H1 (cell line): ENCODE data around the gene ARHGAP4. TPM values are rescaled to one million over a fixed set of nuclear protein-coding genes. Genes with fewer than 3 reads are reported as not detected.

ENCODE experiments used
- CTCF ChIA-PET: fragments of 300-600 bp; sonication (Branson Sonifier 250); formaldehyde crosslinking; loops from one replicate; lab custom pipeline; 2021; ENCODE audit not compliant: partially characterized antibody; lab: Charles Lee
- POLR2A ChIA-PET: fragments of 300-600 bp; sonication (Branson Sonifier 250); formaldehyde crosslinking; loops from one replicate; lab custom pipeline; 2021; ENCODE audit warnings: inconsistent platforms; ENCODE audit not compliant: partially characterized antibody; lab: Charles Lee
- DNase-seq, 2 experiments: peaks; one replicate each; pipeline versions ENCODE4 v3.0.0 to v3.0.0-alpha.2; 2010 to 2022; ENCODE audit warnings: low spot score in 2 of 2, low read depth in 1 of 2, mixed read lengths in 1 of 2
- FAIRE-seq: peaks from 2 replicates; lab custom pipeline; 2011; peaks lifted over from hg19 to GRCh38; lab: Jason Lieb, UNC
- H2AFZ ChIP-seq: 2 replicates; pipeline ENCODE4 v1.8.1; 2012; ENCODE audit warnings: low read length, inconsistent platforms
- H2AK5ac ChIP-seq: 2 replicates; pipeline ENCODE4 v1.6.1; 2013; ENCODE audit warnings: low read depth, low read length
- H2BK120ac ChIP-seq: replicated peaks from 2 replicates; pipeline ENCODE3; 2013; ENCODE audit warnings: low read depth, low read length, inconsistent platforms
- H2BK12ac ChIP-seq: 2 replicates; pipeline ENCODE4 v1.6.1; 2013; ENCODE audit warnings: low read depth, low read length
- H2BK15ac ChIP-seq: 2 replicates; pipeline ENCODE4 v1.6.1; 2013; ENCODE audit warnings: low read length
- H2BK20ac ChIP-seq: 2 replicates; pipeline ENCODE4 v1.6.1; 2013; ENCODE audit warnings: low read length
- H2BK5ac ChIP-seq: 2 replicates; pipeline ENCODE4 v1.6.1; 2013; ENCODE audit warnings: low read depth, low read length
- H3K14ac ChIP-seq: 2 replicates; pipeline ENCODE4 v1.6.1; 2013; ENCODE audit warnings: inconsistent platforms; ENCODE audit not compliant: insufficient read length
- H3K18ac ChIP-seq: 2 replicates; pipeline ENCODE4 v1.6.1; 2013; ENCODE audit warnings: low read length; ENCODE audit errors: extremely low read depth
- H3K23ac ChIP-seq: 2 replicates; pipeline ENCODE4 v1.6.1; 2013; ENCODE audit warnings: inconsistent platforms; ENCODE audit not compliant: insufficient read length
- H3K23me2 ChIP-seq: 2 replicates; pipeline ENCODE4 v1.6.1; 2013; ENCODE audit warnings: low read depth, low read length
- H3K27ac ChIP-seq: 2 replicates; pipeline ENCODE4 v1.6.1; 2011; ENCODE audit warnings: low read depth, low read length, inconsistent platforms
- H3K27me3 ChIP-seq, 4 experiments: replicated peaks in 1 of 4; 1 replicate in 1 of 4; 2 replicates in 3 of 4; pipeline versions ENCODE4 v1.6.1 to v1.8.1; 2011 to 2013; ENCODE audit warnings: low read length in 3 of 4, mild to moderate bottlenecking in 3 of 4, inconsistent platforms in 2 of 4, mixed read lengths in 2 of 4, moderate library complexity in 1 of 4; ENCODE audit not compliant: control insufficient read depth in 3 of 4, insufficient read depth in 3 of 4; ENCODE audit errors: extremely low read depth in 1 of 4
- H3K36me3 ChIP-seq, 4 experiments: 2 replicates each; pipeline versions ENCODE4 v1.6.1 to v1.8.1; 2011 to 2013; ENCODE audit warnings: mild to moderate bottlenecking in 4 of 4, low read length in 3 of 4, moderate library complexity in 2 of 4, control low read depth in 1 of 4, inconsistent platforms in 1 of 4; ENCODE audit not compliant: insufficient read depth in 4 of 4, control insufficient read depth in 2 of 4
- H3K4ac ChIP-seq: replicated peaks from 2 replicates; pipeline ENCODE3; 2013; ENCODE audit warnings: low read length, low read depth, mixed read lengths, inconsistent platforms; ENCODE audit not compliant: insufficient read length
- H3K4me1 ChIP-seq, 4 experiments: replicated peaks in 1 of 4; 1 replicate in 1 of 4; 2 replicates in 3 of 4; pipeline versions ENCODE4 v1.6.1 to v1.8.1; 2011 to 2013; ENCODE audit warnings: low read length in 3 of 4, inconsistent platforms in 2 of 4, mixed read lengths in 1 of 4; ENCODE audit not compliant: insufficient read depth in 4 of 4, control insufficient read depth in 3 of 4
- H3K4me2 ChIP-seq, 2 experiments: 2 replicates each; pipeline versions ENCODE4 v1.6.1 to v1.8.1; 2011 to 2013; ENCODE audit warnings: low read depth in 2 of 2, low read length in 2 of 2, control low read depth in 1 of 2, inconsistent platforms in 1 of 2, mild to moderate bottlenecking in 1 of 2; ENCODE audit not compliant: insufficient read depth in 1 of 2
- H3K4me3 ChIP-seq, 4 experiments: fragments of 200-600, 300-600 bp in 1 of 4; sonication (generic), shearing (Covaris generic), sonication (Bioruptor Twin) in 1 of 4; 2 replicates each; pipeline versions ENCODE4 v1.5.1 to v1.8.1; 2011 to 2016; ENCODE audit warnings: low read length in 4 of 4, low read depth in 3 of 4, control low read depth in 2 of 4, inconsistent platforms in 2 of 4, mild to moderate bottlenecking in 2 of 4, mixed read lengths in 1 of 4, moderate library complexity in 1 of 4; ENCODE audit not compliant: insufficient read depth in 2 of 4; ENCODE audit errors: extremely low read depth in 1 of 4
- H3K56ac ChIP-seq: replicated peaks from 2 replicates; pipeline ENCODE3; 2013; ENCODE audit warnings: low read depth, mild to moderate bottlenecking, mixed read lengths, low read length, inconsistent platforms; ENCODE audit not compliant: insufficient read length
- H3K79me1 ChIP-seq: 2 replicates; pipeline ENCODE4 v1.6.1; 2013; ENCODE audit warnings: low read depth, low read length, control low read depth
- H3K79me2 ChIP-seq, 2 experiments: 2 replicates each; pipeline versions ENCODE4 v1.6.1 to v1.8.1; 2012 to 2013; ENCODE audit warnings: low read length in 2 of 2, mild to moderate bottlenecking in 2 of 2, inconsistent platforms in 1 of 2; ENCODE audit not compliant: insufficient read depth in 2 of 2, control insufficient read depth in 1 of 2
- H3K9ac ChIP-seq, 4 experiments: replicated peaks in 1 of 4; 1 replicate in 1 of 4; 2 replicates in 3 of 4; pipeline versions ENCODE4 v1.6.1 to v1.8.1; 2011 to 2013; ENCODE audit warnings: low read depth in 3 of 4, low read length in 3 of 4, control low read depth in 2 of 4, mild to moderate bottlenecking in 2 of 4, moderate library complexity in 2 of 4, inconsistent platforms in 1 of 4; ENCODE audit errors: extremely low read depth in 1 of 4
- H3K9me3 ChIP-seq, 2 experiments: 2 replicates each; pipeline versions ENCODE4 v1.6.1 to v1.8.1; 2012 to 2013; ENCODE audit warnings: mild to moderate bottlenecking in 2 of 2, moderate library complexity in 2 of 2, control low read depth in 1 of 2, inconsistent platforms in 1 of 2, low read depth in 1 of 2, low read length in 1 of 2, mixed read lengths in 1 of 2; ENCODE audit not compliant: insufficient read depth in 2 of 2
- H4K20me1 ChIP-seq, 2 experiments: replicated peaks in 1 of 2; 2 replicates each; pipeline versions ENCODE3 to v1.8.1; 2011 to 2013; ENCODE audit warnings: inconsistent platforms in 2 of 2, low read length in 2 of 2, mild to moderate bottlenecking in 1 of 2; ENCODE audit not compliant: insufficient read depth in 2 of 2, control insufficient read depth in 1 of 2
- H4K5ac ChIP-seq: 2 replicates; pipeline ENCODE4 v1.6.1; 2013; ENCODE audit warnings: low read length, low read depth, mixed read lengths, inconsistent platforms; ENCODE audit not compliant: insufficient read length
- H4K8ac ChIP-seq: 2 replicates; pipeline ENCODE4 v1.8.0; 2013; ENCODE audit warnings: mild to moderate bottlenecking, moderate library complexity, low read length, inconsistent platforms; ENCODE audit not compliant: insufficient read depth; ENCODE audit errors: extremely low read depth
- H4K91ac ChIP-seq: replicated peaks from 2 replicates; pipeline ENCODE3; 2013; ENCODE audit warnings: low read length, mixed read lengths, inconsistent platforms; ENCODE audit not compliant: insufficient read length
- CBX5 ChIP-seq: fragments of 300-800, 300-1000 bp; sonication (generic); IDR thresholded peaks from 2 replicates; pipeline ENCODE4 v1.7.1; 2016; ENCODE audit warnings: antibody characterized with exemption, low read length, low read depth
- SP4 ChIP-seq: IDR thresholded peaks from 2 replicates; pipeline ENCODE4 v1.6.1; 2012; ENCODE audit warnings: low read length, inconsistent platforms
- WGBS, 2 experiments: shearing (Covaris generic) in 1 of 2; methylation state at CpG; one replicate each; pipeline versions ENCODE4 v1.1.6 to v1.1.7; 2013 to 2015; ENCODE audit warnings: low lambda C conversion rate in 2 of 2, mixed read lengths in 2 of 2, inconsistent platforms in 1 of 2, low coverage in 1 of 2, missing lambda C conversion rate in 1 of 2; ENCODE audit not compliant: insufficient replicate concordance in 2 of 2, insufficient coverage in 1 of 2, insufficient read length in 1 of 2; ENCODE audit errors: extremely low coverage in 1 of 2, missing lambda C conversion rate in 1 of 2; 5-methylcytosine and 5-hydroxymethylcytosine counted together
- polyA plus RNA-seq, 7 experiments: library from polyadenylated mRNA; depleted of rRNA in 3 of 7; stranded (reverse) in 5 of 7; unstranded in 2 of 7; fragments of >200 nt in 5 of 7; fragments of 200-250 nt in 2 of 7; gene quantifications; 1 replicate in 5 of 7; 2 replicates in 1 of 7; 4 replicates in 1 of 7; pipeline versions ENCODE4 v1.2.1 to v1.2.3, GENCODE V29; 2011 to 2013; ENCODE audit warnings: missing spikeins in 2 of 7, mixed read lengths in 2 of 7
- total RNA-seq: library from RNA; stranded (reverse); fragmentation: NEBNext Ultra II Directional; extraction: Animal tissue kit (Norgen Biotek cat#: 25700); gene quantifications from 2 replicates; pipeline ENCODE4 v1.2.1, GENCODE V29; 2021

ARHGAP4 gene
- total and polyA plus RNA-seq, 2 of the 8 experiments (the other 6 are each of a cell fraction or from before 2014, with no cell fraction given), result 23.9 to 26.0 TPM

- Histone ChIP-seq H3K4me3 (no peak overlapping the region), H3K56ac (no peak overlapping the region), H3K14ac (no peak overlapping the region), H3K23ac (no peak overlapping the region), H2BK5ac (no peak overlapping the region), H3K79me2 (no peaks in the 10 kb centered on the region), H4K20me1 (no peaks in the 10 kb centered on the region), H3K4ac (no peak overlapping the region), H3K27ac (no peak overlapping the region), H3K4me1 (peaks cover 0 to 3% (median 0%) of the 10 kb centered on the region in 4 experiments; a peak in 1 of 7 replicates), H2AK5ac (no peak overlapping the region), H3K18ac (no peak overlapping the region), H3K27me3 (no peaks in the 10 kb centered on the region), H2BK120ac (no peak overlapping the region), H3K4me2 (no peak overlapping the region), H2BK12ac (no peak overlapping the region), H3K79me1 (no peaks in the 10 kb centered on the region), H4K91ac (no peak overlapping the region), H3K9me3 (no peaks in the 10 kb centered on the region), H3K36me3 (no peaks in the 10 kb centered on the region; a peak in 1 of 8 replicates), H4K8ac (no peak overlapping the region; the same call in 1 of the 2 replicates), H2AFZ (no peak overlapping the region), H4K5ac (no peak overlapping the region), H2BK15ac (no peak overlapping the region), H3K23me2 (no peaks in the 10 kb centered on the region), H3K9ac (no peak overlapping the region), H2BK20ac (no peak overlapping the region)
- ChIA-PET CTCF (interaction anchor here (0.7 to 5.7 kb wide), 10 partner anchors 8 to 146 kb away, joined by 3 to 65 read pairs (median 3); partner anchors contain the start of gene ARHGAP4), POLR2A (interaction anchor here (0.7 to 2.1 kb wide), 8 partner anchors 13 to 84 kb away, joined by 3 to 9 read pairs (median 4); no protein-coding TSS in a partner anchor)
- WGBS, 2 experiments, result 89% methylated on average over 9 of the region's 37 CpGs; no CpG with 5 or more reads in 1 of the 2 experiments
- peak; percentile 48 for FAIRE-seq
- DNase-seq, result no peak
- TF ChIP-seq SP4 (no peak), CBX5 (no peak)
Measured at GRCh38 chrX:153909024-153909979, 16.8 kb downstream of the ARHGAP4 start.
